GM21367 (cell line): ENCODE measurements around the gene CAPZB.

Experiments
- ATAC-seq: cut with Tn5 transposase; IDR thresholded peaks from one replicate; pipeline ENCODE4 v1.9.1; 2021; ENCODE audit not compliant: unreplicated experiment

The CAPZB gene

GRCh38 chr1:19336543-19336942 is 148.8 kb downstream of the CAPZB start:
- no peak for ATAC-seq

DNA sequence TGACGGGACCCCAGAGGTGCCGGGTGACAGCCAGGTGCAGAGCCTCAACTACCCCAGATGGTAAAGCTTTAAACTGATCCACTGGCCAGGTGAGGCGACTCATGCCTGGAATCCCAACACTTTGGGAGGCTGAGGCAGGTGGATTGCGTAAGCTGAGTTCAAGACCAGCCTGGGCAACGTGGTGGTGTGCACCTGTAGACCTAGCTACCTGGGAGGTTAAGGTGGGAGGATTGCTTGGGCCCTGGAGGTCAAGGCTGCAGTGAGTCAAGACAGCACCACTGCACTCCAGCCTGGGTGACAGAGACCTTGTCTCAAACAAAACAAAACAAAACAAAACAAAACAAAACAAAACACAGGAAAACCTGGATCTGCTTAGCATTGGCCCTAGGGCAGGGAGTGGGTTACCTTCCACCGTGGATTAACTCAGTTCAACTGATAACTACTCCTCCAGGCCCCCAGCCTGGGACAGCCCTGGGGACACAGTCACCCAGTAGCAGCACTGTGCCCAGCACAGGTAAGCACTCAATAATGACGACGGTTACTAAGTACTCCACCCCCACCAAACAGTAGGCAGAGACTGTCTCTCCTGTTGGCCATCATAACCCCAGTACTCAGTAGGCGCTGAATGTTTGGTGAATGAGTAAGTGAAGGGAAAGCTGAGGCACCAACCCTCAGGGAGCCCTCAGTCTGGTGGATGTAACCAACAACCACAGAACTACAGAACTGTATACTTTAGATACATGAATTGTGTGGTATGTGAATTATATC is 151.6 kb downstream of the CAPZB start:
- ATAC-seq: no peak

DNA sequence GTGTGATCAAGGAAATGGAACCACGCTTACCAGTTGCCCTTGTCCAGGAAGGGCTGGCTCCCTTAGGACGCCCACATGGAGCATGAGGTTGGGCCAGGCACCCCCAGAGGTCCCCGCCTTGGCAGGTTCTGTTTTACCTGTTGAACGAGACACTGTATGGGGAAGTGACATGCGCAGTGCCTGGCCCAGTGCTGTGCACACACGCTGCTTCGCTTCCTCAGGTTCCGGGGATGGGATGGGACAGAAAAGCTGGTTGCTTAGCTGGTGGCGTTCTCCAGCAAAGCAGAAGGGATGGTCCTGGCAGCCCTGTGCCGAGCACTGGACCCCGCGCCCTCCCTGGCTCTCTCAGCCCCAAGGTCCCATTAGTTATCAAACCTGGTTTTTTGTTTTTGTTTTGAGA is 152.5 kb downstream of the CAPZB start:
- no peak for ATAC-seq

DNA sequence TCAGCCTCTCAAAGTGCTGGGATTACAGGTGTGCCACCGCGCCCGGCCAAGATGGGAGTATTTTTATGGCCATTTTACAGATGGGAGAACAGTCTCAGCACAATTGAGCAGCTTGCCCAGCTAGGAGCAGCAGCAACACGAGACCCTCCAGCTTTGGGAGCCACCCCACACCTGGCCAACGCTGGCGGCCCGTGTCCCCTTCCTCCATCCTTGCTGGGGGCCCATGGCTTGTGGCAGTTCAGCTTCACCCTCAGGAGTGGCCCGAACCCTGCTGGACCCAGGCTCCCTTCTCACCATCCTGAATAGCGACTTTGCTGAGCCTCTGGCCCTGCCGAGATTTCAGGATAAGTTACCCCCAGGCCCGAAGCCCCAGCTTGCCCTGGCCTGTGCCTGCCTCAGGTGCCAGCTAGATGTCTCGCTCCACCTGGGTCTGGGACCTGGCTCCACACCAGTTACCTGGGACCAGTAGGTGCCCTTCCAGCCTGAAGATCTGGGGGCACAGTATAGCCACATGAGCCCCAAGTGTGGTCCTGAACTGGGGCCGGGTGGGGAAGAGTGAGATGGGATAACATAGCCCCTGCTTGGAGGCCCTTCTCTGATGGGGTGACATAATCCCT is 154.0 kb downstream of the CAPZB start:
- no peak for ATAC-seq

DNA sequence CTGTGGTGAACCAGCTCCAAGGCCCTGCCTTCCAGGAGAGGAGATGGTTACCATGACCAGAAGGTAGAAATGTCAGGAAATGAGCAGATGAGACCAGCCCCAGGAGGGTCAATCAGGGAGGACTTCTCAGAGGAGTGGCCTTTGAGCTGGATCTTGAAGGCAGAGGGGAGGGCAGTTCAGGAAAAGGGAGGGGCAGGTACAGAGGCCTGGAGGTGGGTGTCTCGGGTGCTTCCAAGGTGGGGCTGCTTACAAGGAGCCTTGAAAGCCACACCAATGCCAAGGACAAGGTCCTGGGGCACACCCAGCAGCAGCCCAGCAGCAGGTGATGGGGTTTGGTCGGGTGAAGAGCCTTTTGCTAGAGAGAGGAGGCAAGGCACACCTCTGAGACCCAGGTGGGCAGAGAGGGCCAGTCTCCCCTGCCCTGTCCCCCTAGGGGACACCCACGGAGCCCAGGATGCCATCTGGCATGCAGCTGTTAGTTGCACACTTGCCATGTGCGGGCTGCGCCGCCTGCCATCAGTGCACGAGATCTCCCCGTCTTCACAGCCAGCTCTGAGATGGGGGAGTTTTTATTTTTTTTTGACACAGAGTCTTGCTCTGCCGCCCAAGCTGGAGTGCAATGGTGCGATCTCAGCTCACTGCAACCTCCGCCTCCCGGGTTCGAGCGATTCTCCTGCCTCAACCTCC is 154.7 kb downstream of the CAPZB start:
- ATAC-seq: no peak

DNA sequence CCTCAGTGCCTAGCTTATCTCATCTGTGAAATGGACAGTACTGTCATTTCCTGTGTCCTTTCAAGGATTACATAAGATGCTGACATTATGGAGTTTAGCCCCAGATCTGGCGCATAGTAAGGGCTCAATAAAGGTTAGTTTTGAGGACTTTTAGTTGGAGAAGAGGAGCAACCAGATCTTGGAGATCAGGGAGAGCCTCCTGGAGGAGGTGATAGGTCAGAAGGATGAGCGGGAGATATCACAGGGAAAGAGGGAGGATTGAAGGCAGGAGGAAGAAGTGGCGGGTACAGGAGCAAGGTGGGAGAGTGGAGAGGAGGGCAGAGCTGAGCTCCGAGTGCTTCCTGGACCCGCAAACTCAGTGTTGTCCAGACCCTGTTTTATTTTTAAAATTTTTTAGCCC is 155.7 kb downstream of the CAPZB start:
- no peak for ATAC-seq

GRCh38 chr1:19329188-19329587 is 156.2 kb downstream of the CAPZB start:
- ATAC-seq: no peak

GRCh38 chr1:19328486-19328885 is 156.9 kb downstream of the CAPZB start:
- ATAC-seq: no peak

DNA sequence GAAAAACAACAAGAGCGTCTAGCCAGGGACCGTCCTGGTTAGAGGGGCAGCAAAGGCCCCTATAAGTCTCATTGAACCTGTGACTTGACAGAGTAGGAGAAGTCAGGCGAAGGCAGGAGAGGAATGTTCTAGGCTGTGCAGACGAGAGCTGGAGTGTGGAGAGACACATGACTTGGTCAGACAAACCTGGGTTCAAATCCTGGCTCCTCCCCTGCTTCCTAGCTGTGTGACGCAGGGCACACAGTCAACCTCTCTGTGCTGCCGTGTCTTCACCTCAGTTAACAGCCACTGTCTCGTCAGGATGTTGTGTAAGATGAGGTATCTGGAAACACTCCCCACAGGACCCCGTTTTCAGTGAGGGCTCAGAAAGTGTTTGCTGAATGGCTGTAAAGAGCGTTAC is 157.6 kb downstream of the CAPZB start:
- ATAC-seq: no peak

DNA sequence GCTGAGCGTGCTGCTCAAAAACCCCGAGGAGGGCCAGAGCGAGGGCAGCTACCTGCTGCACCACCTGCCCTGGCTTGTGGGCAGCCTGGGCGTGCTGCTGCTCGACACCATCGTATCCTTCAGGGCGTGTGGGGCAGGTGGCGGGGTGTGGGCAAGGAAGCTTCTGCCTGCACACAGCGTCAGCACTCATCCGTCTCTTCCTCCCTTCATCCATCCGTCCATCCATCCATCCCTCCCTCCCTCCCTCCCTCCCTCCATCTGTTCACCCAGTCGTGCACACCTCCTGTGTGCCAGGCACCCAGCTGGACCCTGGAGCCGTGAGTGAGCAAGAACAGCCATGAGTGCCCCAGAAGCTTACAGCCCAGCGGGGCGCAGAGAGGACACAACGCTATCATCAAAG is 158.0 kb downstream of the CAPZB start:
- ATAC-seq: no peak

GRCh38 chr1:19326748-19327065 is 158.6 kb downstream of the CAPZB start:
- ATAC-seq: no peak

DNA sequence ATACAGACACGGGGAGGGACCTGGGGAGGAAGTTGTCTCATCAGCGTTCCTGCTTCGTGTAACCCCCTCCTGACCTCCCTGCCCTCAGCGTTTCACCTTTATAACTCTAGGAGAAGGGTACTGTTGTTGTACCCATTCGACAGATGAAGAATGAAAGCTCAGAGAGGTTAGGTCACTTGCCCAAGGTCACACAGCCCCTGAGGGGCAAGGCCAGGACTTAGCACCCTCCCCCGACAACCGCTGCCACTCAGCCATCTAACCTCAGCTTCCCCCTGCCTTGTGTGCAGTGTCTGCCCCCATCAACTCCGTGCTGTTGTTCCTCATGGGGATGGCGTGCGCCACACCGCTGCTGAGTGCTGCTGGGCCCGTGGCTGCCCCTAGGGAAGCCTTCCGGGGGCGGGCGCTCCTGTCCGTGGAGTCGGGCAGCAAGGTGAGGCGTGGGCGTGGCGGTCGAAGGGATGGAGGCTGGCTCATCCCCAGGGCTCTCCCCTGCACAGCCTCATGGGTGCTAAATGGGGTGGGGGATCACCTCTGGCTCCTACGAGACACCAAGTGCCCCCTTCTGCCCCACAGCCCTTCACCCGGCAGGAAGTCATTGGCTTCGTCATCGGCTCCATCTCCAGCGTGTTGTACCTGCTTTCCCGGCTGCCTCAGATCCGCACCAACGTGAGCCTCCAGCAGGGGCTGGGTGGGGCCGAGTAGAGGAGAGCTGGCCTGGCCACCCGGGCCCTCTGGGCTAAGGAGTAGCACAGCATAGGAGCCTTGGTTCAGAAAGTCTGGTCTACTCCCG is 159.2 kb downstream of the CAPZB start:
- no peak for ATAC-seq

GRCh38 chr1:19325368-19325957 is 159.9 kb downstream of the CAPZB start:
- no peak for ATAC-seq

GRCh38 chr1:19324665-19324990 is 160.7 kb downstream of the CAPZB start:
- ATAC-seq: no peak

- ATAC-seq: no peak
Observed at GRCh38 chr1:19323987-19324664, 161.2 kb downstream of the CAPZB start.

GRCh38 chr1:19322481-19322880 is 162.9 kb downstream of the CAPZB start:
- ATAC-seq: no peak

DNA sequence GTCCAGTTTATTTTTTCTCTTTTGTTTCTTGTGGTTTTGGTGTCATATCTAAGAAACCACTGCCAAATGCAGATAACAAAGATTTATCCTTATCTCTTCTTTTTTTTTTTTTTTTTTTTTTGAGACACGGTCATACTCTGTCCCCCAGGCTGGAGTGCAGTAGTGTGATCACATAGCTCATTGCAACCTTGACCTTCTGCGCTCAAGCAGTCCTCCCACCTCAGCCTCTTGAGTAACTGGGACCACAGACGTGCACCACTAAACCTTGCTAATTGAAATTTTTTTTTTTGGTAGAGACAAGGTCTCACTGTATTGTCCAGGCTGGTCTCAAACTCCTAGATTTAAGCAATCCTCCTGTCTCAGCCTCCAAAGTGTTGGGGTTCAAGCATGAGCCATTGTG is 164.3 kb downstream of the CAPZB start:
- ATAC-seq: no peak

GRCh38 chr1:19319196-19319595 is 166.1 kb downstream of the CAPZB start:
- ATAC-seq: no peak

- no peak for ATAC-seq
Observed at GRCh38 chr1:19317126-19317910, 168.0 kb downstream of the CAPZB start.
